22Rv1 (cell line): ENCODE results near the gene SH3TC1.

Source experiments
- ZFX ChIP-seq: fragments of 450-650 bp; IDR thresholded peaks from 2 replicates; pipeline ENCODE4 v1.6.1; 2017; ENCODE audit warnings: antibody characterized with exemption, borderline replicate concordance
- TF ChIP-seq, protein P1 (sequence below): fragments of 450-650 bp; IDR thresholded peaks from 2 replicates; pipeline ENCODE4 v1.5.1; 2017; ENCODE audit warnings: mild to moderate bottlenecking

DNA sequence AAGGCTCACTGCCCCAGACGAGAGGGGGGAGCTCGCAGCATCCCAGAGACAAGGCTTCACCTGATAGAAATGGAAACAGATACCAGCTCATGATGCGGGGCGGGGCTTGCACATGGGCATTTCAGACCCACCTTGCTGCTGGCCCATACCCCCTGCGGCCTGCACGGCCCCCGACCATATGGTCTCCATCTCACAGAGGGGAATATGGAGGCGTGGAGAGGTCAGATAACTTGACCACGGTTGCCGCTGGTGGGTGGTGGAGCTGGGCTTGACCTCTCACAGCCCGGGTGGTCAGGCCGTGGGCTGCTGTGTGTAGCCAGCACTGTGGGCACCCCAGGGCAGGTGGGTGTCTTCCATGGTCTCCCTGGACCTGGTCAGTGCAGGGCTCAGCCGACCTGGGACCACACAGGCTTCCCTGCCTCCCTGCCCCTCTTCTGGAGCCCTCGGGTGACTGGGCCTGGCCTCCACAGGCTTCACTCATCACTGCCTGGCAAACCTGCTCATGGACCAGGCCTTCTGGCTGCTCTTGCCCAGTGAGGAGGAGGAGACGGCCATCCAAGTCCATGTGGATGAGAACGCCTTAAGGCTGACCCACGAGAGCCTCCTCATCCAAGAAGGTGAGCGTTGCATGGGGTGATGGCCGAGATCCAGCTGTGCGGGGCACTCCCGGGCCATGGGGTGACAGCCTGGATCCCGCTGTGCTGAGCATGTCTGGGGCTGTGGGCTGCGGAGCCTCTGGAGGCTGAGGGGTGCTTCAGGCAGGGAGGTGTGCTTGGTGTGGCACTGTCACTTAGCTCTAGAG is 16.8 kb downstream of the SH3TC1 start:
- TF ChIP-seq, protein P1, sequence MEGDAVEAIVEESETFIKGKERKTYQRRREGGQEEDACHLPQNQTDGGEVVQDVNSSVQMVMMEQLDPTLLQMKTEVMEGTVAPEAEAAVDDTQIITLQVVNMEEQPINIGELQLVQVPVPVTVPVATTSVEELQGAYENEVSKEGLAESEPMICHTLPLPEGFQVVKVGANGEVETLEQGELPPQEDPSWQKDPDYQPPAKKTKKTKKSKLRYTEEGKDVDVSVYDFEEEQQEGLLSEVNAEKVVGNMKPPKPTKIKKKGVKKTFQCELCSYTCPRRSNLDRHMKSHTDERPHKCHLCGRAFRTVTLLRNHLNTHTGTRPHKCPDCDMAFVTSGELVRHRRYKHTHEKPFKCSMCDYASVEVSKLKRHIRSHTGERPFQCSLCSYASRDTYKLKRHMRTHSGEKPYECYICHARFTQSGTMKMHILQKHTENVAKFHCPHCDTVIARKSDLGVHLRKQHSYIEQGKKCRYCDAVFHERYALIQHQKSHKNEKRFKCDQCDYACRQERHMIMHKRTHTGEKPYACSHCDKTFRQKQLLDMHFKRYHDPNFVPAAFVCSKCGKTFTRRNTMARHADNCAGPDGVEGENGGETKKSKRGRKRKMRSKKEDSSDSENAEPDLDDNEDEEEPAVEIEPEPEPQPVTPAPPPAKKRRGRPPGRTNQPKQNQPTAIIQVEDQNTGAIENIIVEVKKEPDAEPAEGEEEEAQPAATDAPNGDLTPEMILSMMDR = no peak
- no peak for TF ChIP-seq ZFX
